Smooth muscle cell (in vitro differentiated cells): Measurements from ENCODE around the gene RADIL. TPM values are rescaled to one million over a fixed set of nuclear protein-coding genes. Genes with fewer than 3 reads are reported as not detected.

Source experiments
- DNase-seq: peaks from one replicate; lab custom pipeline; 2025; ENCODE audit not compliant: unreplicated experiment; lab: John Stamatoyannopoulos, UW
- H2AFZ ChIP-seq: fragments of 200-600 bp; sonication (generic); 2 replicates; pipeline ENCODE4 v1.6.0; 2016; ENCODE audit warnings: antibody characterized with exemption, low read depth, mild to moderate bottlenecking
- H3F3A ChIP-seq: fragments of 200-600 bp; sonication (generic); 2 replicates; pipeline ENCODE4 v1.6.0; 2017; ENCODE audit warnings: antibody characterized with exemption, low read depth
- H3K27ac ChIP-seq: fragments of 200-600 bp; sonication (generic); 2 replicates; pipeline ENCODE4 v1.5.1; 2016; ENCODE audit warnings: low read depth, mild to moderate bottlenecking
- H3K27me3 ChIP-seq: fragments of 200-600 bp; sonication (generic); 2 replicates; pipeline ENCODE4 v1.6.1; 2016; ENCODE audit warnings: low read depth, mild to moderate bottlenecking
- H3K36me3 ChIP-seq: fragments of 200-600 bp; sonication (generic); 2 replicates; pipeline ENCODE4 v1.5.1; 2016; ENCODE audit warnings: low read depth
- H3K4me1 ChIP-seq: fragments of 200-600 bp; sonication (generic); 2 replicates; pipeline ENCODE4 v1.5.1; 2016; ENCODE audit warnings: low read depth
- H3K4me2 ChIP-seq: fragments of 200-600 bp; sonication (generic); 2 replicates; pipeline ENCODE4 v1.6.0; 2016; ENCODE audit warnings: mild to moderate bottlenecking
- H3K4me3 ChIP-seq: fragments of 200-600 bp; sonication (generic); 2 replicates; pipeline ENCODE4 v1.5.1; 2016; ENCODE audit warnings: mild to moderate bottlenecking
- H3K79me2 ChIP-seq: fragments of 200-600 bp; sonication (generic); 2 replicates; pipeline ENCODE4 v1.6.0; 2016; ENCODE audit warnings: low read depth, mild to moderate bottlenecking
- H3K9ac ChIP-seq: fragments of 200-600 bp; sonication (generic); 2 replicates; pipeline ENCODE4 v1.6.0; 2016; ENCODE audit warnings: low read depth
- H3K9me3 ChIP-seq: fragments of 200-600 bp; sonication (generic); replicated peaks from 2 replicates; pipeline ENCODE4 v1.5.1; 2016; ENCODE audit warnings: low read depth
- H4K20me1 ChIP-seq: fragments of 200-600 bp; sonication (generic); 2 replicates; pipeline ENCODE4 v1.6.0; 2016; ENCODE audit warnings: low read depth
- CTCF ChIP-seq: fragments of 200-600 bp; sonication (generic); IDR thresholded peaks from 2 replicates; pipeline ENCODE4 v1.5.1; 2017; ENCODE audit warnings: borderline replicate concordance, mild to moderate bottlenecking, antibody characterized with exemption; ENCODE audit not compliant: insufficient read depth, poor library complexity, severe bottlenecking
- WGBS: methylation state at CpG from one replicate; pipeline ENCODE4 v1.1.7; 2016; ENCODE audit warnings: low lambda C conversion rate; 5-methylcytosine and 5-hydroxymethylcytosine counted together
- polyA plus RNA-seq: library from polyadenylated mRNA; unstranded; fragments of >200 nt; fragmentation: Nextera tagmentation; extraction: Ambion mirVana; gene quantifications from 2 replicates; pipeline ENCODE4 v1.2.1, GENCODE V29; 2016
- total RNA-seq: library from RNA; depleted of rRNA; stranded (reverse); fragments of >200 nt; gene quantifications from 2 replicates; pipeline ENCODE4 v1.2.3, GENCODE V29; 2014

Gene RADIL
- total and polyA plus RNA-seq, 2 experiments from 2014 or later = 4.7 to 10.7 TPM

- H3K4me2 ChIP-seq = no peak overlapping the region
- no peak for TF ChIP-seq CTCF
- no peaks in the 10 kb centered on the region for H3F3A ChIP-seq
- no peaks in the 10 kb centered on the region for H3K9me3 ChIP-seq
- H3K9ac ChIP-seq = no peak overlapping the region
- no peak overlapping the region for H2AFZ ChIP-seq
- H3K79me2 ChIP-seq = no peaks in the 10 kb centered on the region
- no peaks in the 10 kb centered on the region for H3K4me1 ChIP-seq
- 98% methylated on average over 32 of the region's 32 CpGs for WGBS
- no peak overlapping the region for H3K27ac ChIP-seq
- no peaks in the 10 kb centered on the region for H3K27me3 ChIP-seq
- peaks cover 12% of the 10 kb centered on the region for H4K20me1 ChIP-seq
- no peaks in the 10 kb centered on the region for H3K36me3 ChIP-seq
- H3K4me3 ChIP-seq = no peak overlapping the region
- no peak for DNase-seq
These were observed 120.3 kb downstream of the RADIL start for GRCh38 chr7:4763091-4763793.

- H3K9me3 ChIP-seq = no peaks in the 10 kb centered on the region
- H2AFZ ChIP-seq = no peak overlapping the region
- no peak overlapping the region for H3K9ac ChIP-seq
- H3F3A ChIP-seq = no peaks in the 10 kb centered on the region
- no peak for DNase-seq
- H3K4me1 ChIP-seq = no peaks in the 10 kb centered on the region
- H3K36me3 ChIP-seq = no peaks in the 10 kb centered on the region
- 97% methylated on average over 50 of the region's 54 CpGs for WGBS
- no peak overlapping the region for H3K4me2 ChIP-seq
- H3K27ac ChIP-seq = no peak overlapping the region
- H3K27me3 ChIP-seq = no peaks in the 10 kb centered on the region
- no peak for TF ChIP-seq CTCF
- no peak overlapping the region for H3K4me3 ChIP-seq
- H4K20me1 ChIP-seq = peaks cover 12% of the 10 kb centered on the region
- no peaks in the 10 kb centered on the region for H3K79me2 ChIP-seq
These were observed 121.1 kb downstream of the RADIL start for GRCh38 chr7:4762121-4763055.

GRCh38 chr7:4760952-4761351, 122.6 kb downstream of the RADIL start:
- H3K9ac ChIP-seq = no peak overlapping the region

More at GRCh38 chr7:4760952-4761351, 122.6 kb downstream of the RADIL start:
- Histone ChIP-seq H3K9me3 (no peaks in the 10 kb centered on the region), H3K27me3 (no peaks in the 10 kb centered on the region), H3K4me1 (no peaks in the 10 kb centered on the region), H2AFZ (no peak overlapping the region), H3K79me2 (no peaks in the 10 kb centered on the region), H3K36me3 (peaks cover 2% of the 10 kb centered on the region), H4K20me1 (peaks cover 8% of the 10 kb centered on the region), H3F3A (no peaks in the 10 kb centered on the region), H3K4me3 (no peak overlapping the region), H3K27ac (no peak overlapping the region), H3K4me2 (no peak overlapping the region)
- no peak for DNase-seq
- WGBS = 98% methylated on average over 26 of the region's 26 CpGs
- TF ChIP-seq CTCF = no peak
